GM21619 (cell line): ENCODE results near the gene ADGRL3.
"Not testable (repeated sequence)": the region's sequence is repeated elsewhere in the genome, so short reads cannot be mapped to it uniquely, and the experiment has no call there.

Source experiments
- ATAC-seq: cut with Tn5 transposase; IDR thresholded peaks from one replicate; pipeline ENCODE4 v1.9.1; 2021; ENCODE audit not compliant: unreplicated experiment

Gene ADGRL3

GRCh38 chr4:61204353-61205060 is 4.4 kb downstream of the ADGRL3 start:
- no peak for ATAC-seq

DNA sequence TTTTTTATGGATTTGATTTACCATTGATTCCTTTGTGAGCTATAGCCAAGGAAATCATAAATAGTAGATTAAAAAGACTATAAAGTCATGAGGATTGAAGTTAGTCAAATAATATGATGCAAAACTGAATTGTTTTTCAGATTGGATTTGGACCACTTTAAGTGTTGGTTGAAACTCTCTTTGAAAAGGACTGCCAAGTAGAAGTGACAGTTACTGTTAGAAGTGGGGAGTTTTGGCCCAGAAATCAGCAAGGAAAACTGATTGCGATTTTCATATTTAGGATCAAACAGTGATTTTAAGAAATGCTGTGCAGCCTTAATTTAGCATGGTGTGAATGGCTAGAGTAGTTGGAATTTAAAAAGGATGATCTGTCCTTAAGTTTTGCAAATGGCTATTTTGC is 4.9 kb downstream of the ADGRL3 start:
- ATAC-seq, result no peak

GRCh38 chr4:61207156-61207555 is 7.0 kb downstream of the ADGRL3 start:
- not testable (repeated sequence) for ATAC-seq

DNA sequence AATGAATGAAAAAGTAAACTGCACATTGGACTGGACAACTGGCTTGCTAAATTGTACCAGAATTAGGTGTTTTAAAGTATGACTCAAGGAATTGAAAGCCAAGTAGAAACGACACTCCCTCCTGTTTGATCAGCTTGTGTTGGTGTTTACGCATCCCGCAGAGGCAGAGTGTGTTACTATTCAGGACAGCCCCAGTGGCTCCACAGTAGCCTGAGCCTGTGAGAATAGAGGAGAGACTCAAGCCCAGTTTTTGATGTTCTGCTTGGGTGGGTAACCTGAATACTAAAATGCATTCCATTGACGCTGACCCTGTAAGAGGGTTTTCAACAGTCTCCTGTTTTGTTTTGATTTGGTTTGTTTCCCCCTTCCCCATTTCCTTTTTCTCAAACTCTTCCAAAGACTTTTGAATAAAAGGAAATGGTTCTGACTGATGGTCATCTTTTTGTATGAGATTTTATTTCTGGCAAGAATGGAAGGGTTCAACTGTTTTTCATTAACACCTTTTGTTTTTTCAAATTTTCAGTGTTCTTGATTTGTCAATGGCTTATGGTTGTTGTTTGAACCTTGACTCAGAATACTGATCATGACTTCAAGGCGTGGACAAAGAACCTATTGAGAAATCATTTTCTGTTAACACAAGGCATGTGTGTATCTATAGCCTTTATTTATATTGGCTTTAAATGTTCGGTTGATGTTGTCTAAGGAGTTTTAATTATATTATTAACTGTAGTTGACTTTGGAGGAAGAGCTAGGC is 10.2 kb downstream of the ADGRL3 start:
- ATAC-seq, result no peak

GRCh38 chr4:61211781-61212180 is 11.7 kb downstream of the ADGRL3 start:
- no peak for ATAC-seq

GRCh38 chr4:61212788-61213187 is 12.7 kb downstream of the ADGRL3 start:
- ATAC-seq, result no peak

DNA sequence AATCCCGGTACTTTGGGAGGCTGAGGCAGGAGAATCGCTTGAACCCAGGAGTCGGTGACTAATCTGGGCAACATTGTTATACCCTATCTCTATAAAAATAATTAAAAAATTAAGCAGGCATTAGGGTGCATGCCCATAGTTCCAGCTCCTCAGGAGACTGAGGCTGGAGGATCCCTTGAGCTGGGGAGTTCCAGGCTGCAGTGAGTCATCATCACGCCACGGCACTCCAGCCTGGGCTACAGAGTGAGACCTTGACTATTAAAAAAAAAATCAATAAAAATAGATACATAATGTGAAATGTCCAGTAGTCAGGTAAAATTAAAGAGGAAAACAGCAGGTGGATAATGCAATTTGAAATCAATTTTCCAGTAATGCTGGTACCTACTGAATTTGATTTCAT is 14.6 kb downstream of the ADGRL3 start:
- ATAC-seq, result no peak

- no peak for ATAC-seq
These were observed 17.1 kb downstream of the ADGRL3 start for GRCh38 chr4:61217222-61217621.

- ATAC-seq, result no peak
These were observed 20.4 kb downstream of the ADGRL3 start for GRCh38 chr4:61220556-61220955.

GRCh38 chr4:61223385-61223784 is 23.3 kb downstream of the ADGRL3 start:
- ATAC-seq, result no peak

- ATAC-seq, result no peak
These were observed 24.4 kb downstream of the ADGRL3 start for GRCh38 chr4:61224573-61224972.

GRCh38 chr4:61225656-61226055 is 25.5 kb downstream of the ADGRL3 start:
- ATAC-seq, result no peak

GRCh38 chr4:61231421-61231820 is 31.3 kb downstream of the ADGRL3 start:
- ATAC-seq, result no peak

DNA sequence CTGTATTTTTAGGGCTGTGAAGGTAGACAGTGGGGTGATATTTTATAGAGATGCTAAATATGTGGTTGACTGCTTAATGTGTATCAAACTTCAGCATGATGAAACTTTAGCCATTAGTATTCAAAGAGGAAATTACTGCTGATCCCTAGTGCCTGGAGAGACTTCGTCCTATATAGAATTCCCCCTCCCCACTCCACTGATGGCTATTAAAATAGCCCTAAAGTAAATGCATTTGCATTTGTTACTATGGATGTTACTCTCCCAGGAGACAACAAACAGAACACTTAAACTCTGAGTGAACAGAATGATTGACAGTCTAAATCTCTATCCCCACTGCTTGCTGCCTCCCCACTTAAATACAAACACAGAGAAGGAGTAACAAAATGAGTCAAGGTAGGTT is 39.1 kb downstream of the ADGRL3 start:
- ATAC-seq, result no peak

DNA sequence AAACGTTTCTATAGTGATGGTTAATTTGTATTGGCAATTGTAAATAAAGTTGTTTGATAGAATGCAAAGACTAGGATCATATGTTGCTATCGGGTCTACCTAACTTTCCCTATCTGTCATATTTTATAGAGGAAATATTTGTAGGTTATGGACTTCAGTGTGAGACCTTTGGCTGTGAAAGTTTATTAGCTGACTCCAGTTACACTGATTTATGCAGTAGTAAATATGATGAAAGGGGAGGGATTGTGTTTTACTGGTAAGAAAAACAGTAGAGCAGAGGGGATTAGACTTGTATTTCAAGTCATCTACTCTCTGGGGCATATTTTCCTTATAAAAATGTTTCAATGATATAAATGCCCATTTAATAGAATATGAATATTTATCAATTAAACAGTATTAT is 43.8 kb downstream of the ADGRL3 start:
- no peak for ATAC-seq

- ATAC-seq, result no peak
These were observed 45.1 kb downstream of the ADGRL3 start for GRCh38 chr4:61245069-61245714.

DNA sequence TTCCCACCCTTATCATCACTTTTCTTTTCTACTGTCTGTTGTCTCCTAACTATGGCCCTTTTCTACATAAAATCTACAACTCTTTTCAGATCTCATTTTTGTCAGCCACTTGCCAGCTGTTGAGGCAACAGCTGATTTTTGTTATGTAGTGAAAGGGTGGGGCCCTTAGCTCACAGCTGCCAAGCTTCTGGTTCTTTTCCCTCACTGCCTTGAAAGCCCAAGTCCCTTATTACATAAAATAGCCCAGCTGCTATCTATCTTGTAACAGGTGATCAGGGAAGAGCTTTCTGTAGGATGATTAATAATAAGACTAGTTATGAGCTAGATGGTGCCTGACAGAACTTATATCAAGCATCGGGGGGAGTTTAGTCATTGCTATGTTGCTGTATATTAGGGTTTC is 45.9 kb downstream of the ADGRL3 start:
- no peak for ATAC-seq

DNA sequence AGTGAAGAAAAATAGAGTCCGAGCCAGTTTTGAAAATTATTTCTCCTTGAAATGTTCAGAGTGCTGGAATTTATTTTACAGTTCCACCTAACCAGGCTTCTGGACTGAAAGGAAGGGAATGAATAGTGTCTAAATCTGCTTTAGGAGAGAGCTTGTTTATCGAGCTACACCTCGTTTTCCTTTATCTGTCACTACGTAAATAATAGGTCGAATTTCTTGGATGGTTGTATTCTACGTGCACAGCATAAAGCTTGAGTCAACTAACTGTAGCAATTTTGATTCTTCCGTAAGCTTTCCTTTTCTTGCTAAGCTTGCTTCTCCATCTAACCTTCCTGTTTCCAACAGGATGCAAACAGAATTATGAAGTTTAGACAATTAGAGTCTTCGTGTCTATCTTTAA is 48.6 kb downstream of the ADGRL3 start:
- no peak for ATAC-seq

DNA sequence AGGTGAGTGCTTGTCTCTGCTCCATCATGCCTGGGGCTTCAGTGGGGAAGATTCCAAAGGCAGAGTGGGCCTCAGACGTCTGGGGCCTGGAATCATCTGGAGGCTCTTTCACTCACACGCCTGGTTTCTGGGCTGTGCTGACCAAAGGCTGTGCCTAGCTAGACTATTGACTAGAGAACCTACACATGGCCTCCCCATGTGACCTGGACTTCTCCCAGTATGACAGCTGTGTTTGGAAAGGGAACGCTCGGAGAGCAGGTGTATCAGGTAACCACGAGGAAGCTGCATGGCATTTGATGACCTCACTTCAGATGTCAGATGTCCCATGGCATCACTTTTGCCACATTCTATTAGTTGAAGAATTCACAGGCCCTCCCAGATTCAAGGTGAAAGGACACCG is 51.0 kb downstream of the ADGRL3 start:
- no peak for ATAC-seq

DNA sequence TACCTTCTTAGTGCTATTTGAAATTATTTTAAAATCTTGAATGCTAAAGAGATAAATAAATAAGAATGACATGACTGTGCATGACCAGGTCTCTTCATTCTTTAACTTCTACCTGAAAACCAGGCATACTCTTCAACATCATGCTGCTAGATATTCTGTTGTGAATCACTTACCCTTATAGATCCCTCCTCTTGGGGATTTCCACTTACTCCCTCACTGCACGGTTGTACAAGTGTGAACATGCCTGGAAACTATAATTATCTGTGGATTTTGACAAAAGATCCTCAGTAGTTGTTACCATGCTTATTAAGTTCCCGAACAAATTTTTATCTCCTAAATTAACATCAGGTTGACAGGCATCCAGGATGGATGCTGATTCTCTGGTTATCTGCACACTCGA is 54.3 kb downstream of the ADGRL3 start:
- no peak for ATAC-seq

DNA sequence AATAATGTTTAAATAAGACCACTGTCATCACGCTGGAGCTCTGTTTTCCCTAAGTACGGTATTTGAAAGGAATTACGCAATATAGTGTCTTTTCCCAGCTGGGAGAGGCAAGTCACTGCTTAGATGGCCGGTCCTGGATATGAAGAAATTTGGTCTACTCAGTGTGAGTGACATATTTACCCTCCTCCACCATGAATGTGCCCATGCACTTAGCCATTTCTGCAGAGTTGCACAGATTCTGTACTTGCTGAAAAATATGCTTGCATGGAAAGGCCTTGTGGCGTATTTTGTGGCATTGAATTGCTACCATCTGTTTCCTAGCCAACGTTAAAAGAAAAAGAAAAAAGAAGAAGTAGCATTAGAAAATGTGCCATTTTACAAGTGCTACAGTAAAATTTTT is 73.1 kb downstream of the ADGRL3 start:
- no peak for ATAC-seq

GRCh38 chr4:61274286-61274685 is 74.2 kb downstream of the ADGRL3 start:
- ATAC-seq, result no peak
